Measurements from ENCODE around the gene CEACAM7.

The CEACAM7 gene

DNA sequence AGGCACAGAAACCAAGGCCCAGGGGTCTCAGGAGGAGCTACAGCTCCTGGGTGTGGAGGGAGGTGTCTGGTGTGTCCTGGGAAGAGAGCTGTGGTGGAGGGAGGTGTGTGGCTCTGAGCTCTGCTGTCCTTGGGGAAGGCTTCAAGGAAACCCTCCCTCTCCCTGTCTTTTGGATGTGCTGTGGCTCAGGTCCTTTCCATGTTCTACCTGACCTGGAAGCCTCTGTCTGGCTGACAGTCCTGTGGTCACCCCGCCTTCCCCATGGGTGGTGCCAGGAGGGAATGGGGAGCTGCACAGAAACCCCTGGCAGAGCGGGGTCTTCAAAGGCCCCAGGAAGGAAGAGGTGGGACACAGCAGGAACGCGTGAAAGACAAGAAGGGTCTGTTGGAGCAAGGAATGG is 617 bp upstream of the CEACAM7 start:
- in situ Hi-C loops (cut with MboI; ENCODE audit: low pct_unique_long_range_greater_than_20kb, low sequenced_read_pairs, unreplicated experiment): no loop called here
- DNase-seq (ENCODE audit: low spot score): no peak
- TF ChIP-seq, protein P1, sequence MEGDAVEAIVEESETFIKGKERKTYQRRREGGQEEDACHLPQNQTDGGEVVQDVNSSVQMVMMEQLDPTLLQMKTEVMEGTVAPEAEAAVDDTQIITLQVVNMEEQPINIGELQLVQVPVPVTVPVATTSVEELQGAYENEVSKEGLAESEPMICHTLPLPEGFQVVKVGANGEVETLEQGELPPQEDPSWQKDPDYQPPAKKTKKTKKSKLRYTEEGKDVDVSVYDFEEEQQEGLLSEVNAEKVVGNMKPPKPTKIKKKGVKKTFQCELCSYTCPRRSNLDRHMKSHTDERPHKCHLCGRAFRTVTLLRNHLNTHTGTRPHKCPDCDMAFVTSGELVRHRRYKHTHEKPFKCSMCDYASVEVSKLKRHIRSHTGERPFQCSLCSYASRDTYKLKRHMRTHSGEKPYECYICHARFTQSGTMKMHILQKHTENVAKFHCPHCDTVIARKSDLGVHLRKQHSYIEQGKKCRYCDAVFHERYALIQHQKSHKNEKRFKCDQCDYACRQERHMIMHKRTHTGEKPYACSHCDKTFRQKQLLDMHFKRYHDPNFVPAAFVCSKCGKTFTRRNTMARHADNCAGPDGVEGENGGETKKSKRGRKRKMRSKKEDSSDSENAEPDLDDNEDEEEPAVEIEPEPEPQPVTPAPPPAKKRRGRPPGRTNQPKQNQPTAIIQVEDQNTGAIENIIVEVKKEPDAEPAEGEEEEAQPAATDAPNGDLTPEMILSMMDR (IDR thresholded peaks at IDR 0.05; ENCODE audit: extremely low read depth, insufficient read depth, missing control alignments): no peak

DNA sequence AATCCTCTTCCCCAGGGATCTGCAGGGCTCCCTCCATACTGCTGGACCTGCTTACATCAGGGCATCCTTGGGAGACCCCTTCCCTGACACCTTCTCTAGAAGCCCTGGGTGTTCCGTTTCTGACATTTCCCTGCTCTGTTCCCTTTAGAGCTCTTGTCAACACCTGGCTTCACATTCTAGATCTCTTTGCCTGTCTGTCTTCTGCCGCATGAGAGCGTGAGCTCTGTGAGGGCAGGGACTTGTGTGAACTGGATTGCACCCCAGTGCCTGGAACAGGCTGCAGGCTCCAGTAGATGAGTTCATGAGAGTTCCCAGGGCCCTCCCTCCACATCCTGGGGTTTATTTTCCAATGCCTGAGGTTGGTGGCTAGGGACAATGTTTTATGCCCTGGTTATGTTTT is 651 bp downstream of the CEACAM7 start:
- in situ Hi-C loops (cut with MboI; ENCODE audit: low pct_unique_long_range_greater_than_20kb, low sequenced_read_pairs, unreplicated experiment): no loop called here
- DNase-seq (ENCODE audit: low spot score): no peak
- TF ChIP-seq, protein P1 (IDR thresholded peaks at IDR 0.05; ENCODE audit: extremely low read depth, insufficient read depth, missing control alignments): no peak

DNA sequence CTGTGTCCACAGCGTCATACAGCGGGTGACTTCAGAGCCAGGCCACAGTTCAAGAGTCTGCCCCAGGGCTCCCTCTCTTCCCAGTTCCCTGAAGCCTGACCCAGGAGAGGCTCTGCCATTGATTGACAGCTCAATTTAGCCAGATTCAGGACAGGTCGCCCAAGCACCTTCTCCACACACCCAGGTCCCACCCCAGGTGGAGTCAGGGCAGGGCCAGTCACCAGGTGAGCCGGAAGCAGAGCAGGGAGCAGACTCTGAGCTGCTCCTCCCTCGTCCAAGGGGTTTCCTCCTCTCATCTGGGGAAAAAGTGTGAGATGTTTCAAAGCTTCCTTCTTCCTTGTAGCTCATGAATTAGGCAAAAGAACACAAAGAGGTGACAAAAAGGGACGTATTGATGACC is 5.6 kb downstream of the CEACAM7 start:
- TF ChIP-seq, protein P1 (IDR thresholded peaks at IDR 0.05; ENCODE audit: extremely low read depth, insufficient read depth, missing control alignments): no peak
- in situ Hi-C loops (cut with MboI; ENCODE audit: low pct_unique_long_range_greater_than_20kb, low sequenced_read_pairs, unreplicated experiment): no loop called here
- no peak for DNase-seq (ENCODE audit: low spot score)

DNA sequence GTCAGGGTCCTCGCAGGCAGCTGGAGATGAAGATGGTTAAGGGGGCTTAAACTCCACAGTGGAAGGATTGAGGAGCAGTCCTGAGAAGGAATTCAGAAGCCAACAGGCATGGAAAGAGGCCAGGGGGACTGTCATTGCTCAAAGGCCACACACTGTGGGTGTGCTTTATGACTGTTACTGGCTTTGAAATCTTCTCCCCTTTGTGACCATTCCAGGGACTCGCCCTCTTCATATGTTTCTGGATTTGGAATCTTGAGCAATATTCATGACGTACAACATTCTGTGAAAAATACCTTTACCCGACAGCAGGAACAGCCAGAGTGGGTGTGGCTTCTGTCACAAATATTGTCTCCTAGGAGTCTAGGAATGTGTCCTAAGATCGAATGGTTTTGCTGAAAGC is 16.6 kb downstream of the CEACAM7 start:
- DNase-seq (ENCODE audit: low spot score): no peak
- in situ Hi-C loops (cut with MboI; ENCODE audit: low pct_unique_long_range_greater_than_20kb, low sequenced_read_pairs, unreplicated experiment): no loop called here
- TF ChIP-seq, protein P1 (IDR thresholded peaks at IDR 0.05; ENCODE audit: extremely low read depth, insufficient read depth, missing control alignments): no peak

DNA sequence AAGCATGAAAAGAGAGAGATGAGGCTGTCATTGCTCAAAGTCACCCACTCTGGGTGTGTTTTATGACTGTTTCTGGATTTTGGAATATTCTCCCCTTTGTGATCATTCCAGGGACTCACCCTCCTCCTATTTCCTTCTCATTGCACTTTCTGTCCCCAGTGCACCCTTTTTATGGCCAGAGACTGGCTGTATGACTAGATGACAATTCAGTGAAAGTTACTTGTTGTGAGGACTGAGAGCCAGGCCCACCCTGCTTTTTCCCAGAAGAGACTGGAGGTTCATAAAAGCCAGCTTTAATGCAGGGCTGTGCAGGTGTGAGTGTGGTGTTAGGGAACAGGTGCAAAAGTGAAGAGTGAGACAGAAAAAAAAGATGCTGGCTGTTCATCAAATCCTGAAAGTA is 17.3 kb downstream of the CEACAM7 start:
- in situ Hi-C loops (cut with MboI; ENCODE audit: low pct_unique_long_range_greater_than_20kb, low sequenced_read_pairs, unreplicated experiment): no loop called here
- DNase-seq (ENCODE audit: low spot score): no peak
- TF ChIP-seq, protein P1 (IDR thresholded peaks at IDR 0.05; ENCODE audit: extremely low read depth, insufficient read depth, missing control alignments): no peak

DNA sequence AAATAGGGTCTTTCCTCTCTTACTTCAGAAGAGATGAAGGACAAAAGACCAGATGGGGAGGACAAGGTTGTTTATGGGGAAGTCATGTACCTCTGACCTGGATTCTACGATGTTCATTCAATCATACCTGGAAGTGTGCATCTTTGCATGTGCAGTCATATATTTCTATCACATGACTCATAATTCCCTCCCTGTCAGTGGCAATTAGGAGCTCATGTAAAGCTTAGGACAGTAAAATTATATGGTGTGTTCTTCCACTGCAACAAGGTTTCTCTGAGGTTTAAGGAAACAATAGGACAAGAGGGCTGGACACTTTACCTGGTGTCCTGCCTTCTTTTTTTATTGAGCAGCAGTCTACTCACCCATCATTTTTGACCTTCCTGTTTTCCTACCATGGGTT is 19.8 kb downstream of the CEACAM7 start:
- in situ Hi-C loops (cut with MboI; ENCODE audit: low pct_unique_long_range_greater_than_20kb, low sequenced_read_pairs, unreplicated experiment): no loop called here
- DNase-seq (ENCODE audit: low spot score): no peak
- TF ChIP-seq, protein P1 (IDR thresholded peaks at IDR 0.05; ENCODE audit: extremely low read depth, insufficient read depth, missing control alignments): no peak

DNA sequence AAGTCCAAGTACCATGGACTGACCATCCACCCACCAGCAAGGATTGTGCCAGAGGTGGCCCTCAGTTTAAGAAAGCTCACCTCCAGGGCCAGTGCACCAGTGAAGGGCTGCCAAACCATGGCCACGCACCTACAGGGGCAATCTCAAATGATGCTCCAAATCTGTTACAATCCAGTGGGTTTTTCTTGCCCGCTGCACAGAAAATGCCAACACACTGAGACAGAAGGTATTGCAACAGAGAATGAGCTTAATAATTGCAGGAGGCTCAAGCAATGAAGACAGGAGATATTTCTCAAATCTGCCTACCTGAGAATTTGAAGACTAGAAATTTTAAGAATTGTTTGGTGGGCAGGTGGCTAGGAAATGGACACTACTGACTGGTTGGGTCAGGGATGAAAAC is 22.0 kb downstream of the CEACAM7 start:
- TF ChIP-seq, protein P1 (IDR thresholded peaks at IDR 0.05; ENCODE audit: extremely low read depth, insufficient read depth, missing control alignments): no peak
- no peak for DNase-seq (ENCODE audit: low spot score)
- in situ Hi-C loops (cut with MboI; ENCODE audit: low pct_unique_long_range_greater_than_20kb, low sequenced_read_pairs, unreplicated experiment): no loop called here

All from GM13977 (cell line).